ENCODE results near the gene LRRC28.
"Not testable (repeated sequence)": the region's sequence is repeated elsewhere in the genome, so short reads cannot be mapped to it uniquely, and the experiment has no call there.

Gene LRRC28

GRCh38 chr15:99250857-99251841, at the start of gene LRRC28:
TSS of gene LRRC28 (plus strand) at chr15:99251481. CDS start at chr15:99255958, 4,477 bp downstream.
- peak; percentile 88 for FAIRE-seq

- FAIRE-seq = no peak
Measured at GRCh38 chr15:99202176-99202552, 49.1 kb upstream of the LRRC28 start.

- FAIRE-seq = no peak
Measured at GRCh38 chr15:99207672-99208071, 43.6 kb upstream of the LRRC28 start.

- FAIRE-seq = no peak
Measured at GRCh38 chr15:99209326-99209725, 42.0 kb upstream of the LRRC28 start.

- FAIRE-seq = no peak
Measured at GRCh38 chr15:99210334-99210733, 40.9 kb upstream of the LRRC28 start.

- FAIRE-seq = no peak
Measured at GRCh38 chr15:99211926-99212325, 39.4 kb upstream of the LRRC28 start.

GRCh38 chr15:99212406-99212805, 38.9 kb upstream of the LRRC28 start:
- FAIRE-seq = no peak

- FAIRE-seq = peak; percentile 92
Measured at GRCh38 chr15:99213187-99213811, 38.0 kb upstream of the LRRC28 start.

GRCh38 chr15:99224372-99225214, 26.7 kb upstream of the LRRC28 start:
- FAIRE-seq = no peak

GRCh38 chr15:99226802-99227201, 24.5 kb upstream of the LRRC28 start:
- FAIRE-seq = no peak

- FAIRE-seq = no peak
Measured at GRCh38 chr15:99228120-99228770, 23.0 kb upstream of the LRRC28 start.

- no peak for FAIRE-seq
Measured at GRCh38 chr15:99230867-99231266, 20.4 kb upstream of the LRRC28 start.

- no peak for FAIRE-seq
Measured at GRCh38 chr15:99232740-99233139, 18.5 kb upstream of the LRRC28 start.

GRCh38 chr15:99234160-99234559, 17.1 kb upstream of the LRRC28 start:
- not testable (repeated sequence) for FAIRE-seq

GRCh38 chr15:99238849-99239248, 12.4 kb upstream of the LRRC28 start:
- FAIRE-seq = no peak

- FAIRE-seq = no peak
Measured at GRCh38 chr15:99239545-99240198, 11.6 kb upstream of the LRRC28 start.

- FAIRE-seq = no peak
Measured at GRCh38 chr15:99241752-99242151, 9.5 kb upstream of the LRRC28 start.

GRCh38 chr15:99244306-99244705, 7.0 kb upstream of the LRRC28 start:
- no peak for FAIRE-seq

GRCh38 chr15:99247062-99247461, 4.2 kb upstream of the LRRC28 start:
- no peak for FAIRE-seq

- FAIRE-seq = no peak
Measured at GRCh38 chr15:99248000-99248715, 3.1 kb upstream of the LRRC28 start.

GRCh38 chr15:99249270-99249841, 1.9 kb upstream of the LRRC28 start, which contains the start of gene TTC23:
TSS of gene TTC23 (minus strand) at chr15:99249581. CDS start at chr15:99228712, 20,869 bp downstream.
- FAIRE-seq = peak; percentile 99
